Inferior parietal cortex (tissue), 1 donor: Measurements from ENCODE around the gene MMADHC.
"Not testable (repeated sequence)": the region's sequence is repeated elsewhere in the genome, so short reads cannot be mapped to it uniquely, and the experiment has no call there.

Experiments used
- DNase-seq: peaks from one replicate; pipeline ENCODE4 v3.0.0-alpha.2; 2016; ENCODE audit errors: extremely low spot score

Gene MMADHC

DNA sequence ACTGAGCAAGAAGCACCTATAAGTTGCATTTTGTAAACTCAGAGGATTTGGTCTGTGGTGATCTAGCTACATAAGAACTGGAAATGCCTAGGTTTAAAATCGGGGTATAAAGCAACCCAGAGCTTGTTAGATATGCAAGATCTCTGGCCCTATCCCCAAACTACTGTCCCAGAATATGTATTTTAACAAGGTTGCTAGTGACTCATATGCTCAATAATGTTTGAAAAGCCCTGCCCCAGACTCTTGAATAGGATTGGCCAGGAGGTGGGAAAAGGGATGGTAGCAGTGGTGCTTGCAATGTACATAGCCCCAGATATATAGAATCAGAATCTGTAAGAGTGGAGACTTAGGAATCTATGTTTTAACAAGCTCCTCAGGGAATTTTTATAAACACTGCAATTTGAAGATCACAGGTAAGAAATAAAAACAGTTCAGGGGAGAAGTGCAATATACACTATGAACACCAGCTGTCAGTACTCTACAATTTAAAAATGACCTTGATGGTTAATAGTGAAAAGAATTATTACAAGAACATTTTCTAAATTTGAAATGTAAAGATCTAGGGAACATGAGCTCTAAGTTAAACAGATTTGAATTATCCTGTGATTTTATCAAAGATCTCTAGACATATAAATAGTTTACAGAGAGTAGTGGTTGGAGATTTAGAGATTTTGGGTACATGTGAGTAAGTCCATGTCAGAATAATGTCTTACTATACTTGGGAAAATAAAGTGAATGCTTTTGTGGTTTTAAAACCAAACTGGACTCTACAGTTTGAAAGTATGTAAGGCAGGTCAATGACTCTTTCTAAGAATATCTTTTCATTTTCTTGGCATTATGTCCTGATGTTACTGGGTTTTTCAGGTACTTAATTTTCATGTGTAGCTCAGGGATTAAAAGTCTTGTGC lies 7.7 kb upstream of the MMADHC start:
- DNase-seq: no peak

GRCh38 chr2:149594411-149594810 lies 6.8 kb upstream of the MMADHC start:
- no peak for DNase-seq

- DNase-seq: peak; percentile 28
Measured at GRCh38 chr2:149587950-149588487, 444 bp upstream of the MMADHC start.

DNA sequence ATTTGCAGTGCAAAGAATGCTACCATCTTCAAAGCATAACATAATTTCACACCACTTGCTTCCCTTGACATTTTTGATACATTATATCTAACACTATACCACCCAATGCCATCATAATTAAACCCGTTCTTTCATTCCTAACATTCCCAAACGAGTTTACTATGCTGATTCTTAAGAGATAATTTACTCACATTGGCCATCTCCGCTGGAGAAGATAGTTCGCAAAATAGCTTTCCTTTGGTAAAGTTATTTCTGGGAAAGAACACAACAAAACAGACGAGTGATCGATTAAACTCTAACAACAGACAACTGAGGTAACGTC lies 716 bp downstream of the MMADHC start:
- peak; percentile 34 for DNase-seq

DNA sequence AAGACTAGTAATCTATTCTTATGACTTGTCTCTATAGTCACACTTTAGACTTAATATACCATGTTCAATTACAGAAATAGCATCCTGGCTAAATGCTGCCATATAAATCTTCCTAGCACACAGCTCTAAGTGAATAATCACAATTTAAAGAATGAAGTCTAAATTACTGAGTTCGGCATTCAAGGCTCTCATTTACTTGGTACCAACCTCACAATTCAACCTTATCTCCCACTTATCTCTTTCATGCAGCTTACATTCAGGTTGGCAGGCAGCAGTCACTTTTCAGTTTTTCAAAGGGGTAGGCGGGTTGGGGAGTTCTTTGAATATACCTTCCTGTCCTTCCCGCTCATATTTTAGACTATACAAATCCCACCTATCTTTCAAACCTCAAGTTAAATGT lies 1.5 kb downstream of the MMADHC start:
- no peak for DNase-seq

DNA sequence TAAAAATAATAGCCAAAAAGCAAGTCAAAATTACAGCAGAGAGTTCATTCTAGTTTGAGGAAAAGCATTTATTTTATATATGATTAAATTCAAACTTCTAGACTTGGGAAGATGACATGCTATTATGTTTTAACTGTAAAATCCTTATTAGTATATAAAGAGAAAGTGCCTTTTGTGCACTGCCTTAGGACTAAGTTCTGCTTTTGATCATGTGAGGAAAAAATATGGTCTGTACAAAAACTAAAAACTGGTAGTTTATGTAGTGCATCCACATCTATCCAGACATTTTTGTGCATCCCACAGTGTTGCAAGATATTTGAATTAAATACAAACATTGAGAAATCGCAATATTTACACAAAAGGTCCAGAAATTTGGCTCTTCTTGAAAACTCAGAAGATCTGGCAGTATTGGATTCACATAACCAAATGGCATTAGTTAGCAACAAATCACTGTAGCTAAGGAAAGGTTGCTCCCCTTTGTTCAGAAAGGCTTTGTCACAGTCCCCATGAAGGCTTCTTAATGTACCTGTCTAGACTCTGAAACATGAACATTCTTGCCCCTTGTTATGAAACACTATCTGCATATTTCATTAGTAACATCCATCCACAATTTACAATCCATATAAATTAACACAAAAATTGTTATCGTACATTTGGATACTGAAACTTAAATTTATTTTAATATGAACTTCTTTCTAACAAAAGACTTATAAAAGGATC lies 2.2 kb downstream of the MMADHC start:
- no peak for DNase-seq

DNA sequence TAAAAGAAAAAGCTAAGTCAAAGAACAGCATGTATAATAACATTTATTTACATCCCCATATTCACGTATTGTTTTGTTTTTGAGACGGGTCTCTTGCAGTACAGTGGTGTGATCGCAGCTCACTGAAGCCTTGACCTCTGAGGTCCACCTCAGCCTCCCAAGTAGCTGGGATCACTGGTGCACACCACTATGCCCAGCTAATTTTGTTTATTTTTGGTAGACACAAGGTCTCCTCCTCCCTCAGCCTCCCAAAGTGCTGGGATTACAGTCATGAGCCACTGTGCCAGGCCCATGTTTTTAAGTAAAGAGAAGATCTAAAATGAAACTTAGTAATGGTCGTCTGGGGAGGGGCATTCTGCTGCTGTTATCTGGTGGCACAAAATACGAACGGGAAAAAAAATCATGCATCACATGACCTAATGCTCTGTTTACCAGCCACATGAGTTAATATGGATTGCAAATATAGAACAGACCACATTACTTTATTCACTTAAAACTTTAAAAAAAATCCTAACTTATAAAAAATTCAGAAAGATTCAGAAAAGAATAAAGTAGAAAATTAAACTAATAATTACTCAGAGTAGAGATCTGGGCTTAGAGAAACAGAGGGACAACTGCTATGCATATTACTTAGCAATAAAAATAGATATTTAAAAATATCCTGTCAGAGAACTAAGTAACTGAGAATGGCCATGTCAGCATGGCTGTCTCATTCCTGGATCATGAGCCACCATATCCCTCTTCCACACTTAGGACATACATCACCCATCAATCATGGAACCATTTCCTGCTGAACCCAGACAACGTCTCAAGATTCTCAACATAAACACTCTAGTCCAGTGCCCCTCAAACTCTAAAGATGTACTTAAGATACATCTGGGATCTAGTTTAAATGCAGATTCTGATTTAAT lies 7.3 kb downstream of the MMADHC start:
- no peak for DNase-seq

DNA sequence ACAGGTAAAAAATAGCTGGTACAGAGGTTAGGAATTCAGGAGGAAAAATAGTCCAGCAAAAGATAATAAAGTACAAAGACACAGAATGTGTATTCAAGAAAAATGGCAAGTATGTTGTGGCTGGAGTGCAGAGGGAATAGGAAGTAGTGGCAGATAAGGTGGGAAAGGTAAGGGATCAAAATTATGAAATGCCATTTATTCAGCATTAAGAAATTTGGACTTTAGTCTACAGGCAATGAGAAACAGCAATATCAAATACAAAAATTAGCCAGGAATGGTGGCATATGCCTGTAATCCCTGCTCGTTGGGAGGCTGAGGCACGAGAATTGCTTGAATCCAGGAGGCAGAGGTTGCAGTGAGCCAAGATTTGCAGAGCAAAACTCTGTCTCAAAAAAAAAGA lies 10.3 kb downstream of the MMADHC start:
- no peak for DNase-seq

DNA sequence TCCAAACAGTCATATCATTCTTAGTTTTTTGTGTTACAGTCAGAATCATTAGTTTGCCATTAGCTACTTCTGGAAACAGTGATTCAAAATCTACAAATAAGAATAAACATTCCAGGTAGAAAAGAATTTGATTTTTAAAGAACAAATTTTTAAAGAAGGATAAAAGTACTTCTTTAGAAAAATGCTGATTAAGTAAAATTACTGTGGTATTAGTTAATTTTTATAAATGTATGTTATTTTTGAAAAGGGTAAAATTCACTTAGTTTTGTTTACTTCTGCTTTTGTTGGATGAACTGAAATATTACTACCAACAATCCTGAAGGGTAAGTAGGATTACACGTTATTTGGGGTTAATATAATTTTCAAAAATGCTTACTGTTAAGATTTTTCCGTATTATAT lies 11.8 kb downstream of the MMADHC start:
- DNase-seq: no peak

DNA sequence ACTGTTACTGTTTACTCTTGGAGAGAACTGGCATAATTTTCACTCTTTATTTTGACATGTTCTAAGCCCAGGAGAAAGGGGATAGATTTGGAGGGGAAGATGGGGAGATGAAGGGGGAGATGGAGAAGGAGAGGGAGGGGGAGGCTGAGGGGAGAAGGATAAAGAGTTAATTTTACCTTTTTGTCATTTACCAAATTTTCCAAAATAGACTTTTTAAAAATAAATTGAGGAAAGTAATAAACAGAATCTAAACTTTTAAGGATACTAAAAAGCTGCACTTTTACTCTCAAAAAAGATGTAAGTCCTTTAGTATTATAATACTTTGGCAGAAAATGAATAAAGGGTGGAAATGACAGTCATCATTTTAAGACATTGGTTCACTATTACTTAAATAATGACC lies 12.3 kb downstream of the MMADHC start:
- no peak for DNase-seq

GRCh38 chr2:149573760-149574159 lies 13.8 kb downstream of the MMADHC start:
- DNase-seq: no peak

- DNase-seq: no peak
Measured at GRCh38 chr2:149572102-149572953, 15.2 kb downstream of the MMADHC start.

DNA sequence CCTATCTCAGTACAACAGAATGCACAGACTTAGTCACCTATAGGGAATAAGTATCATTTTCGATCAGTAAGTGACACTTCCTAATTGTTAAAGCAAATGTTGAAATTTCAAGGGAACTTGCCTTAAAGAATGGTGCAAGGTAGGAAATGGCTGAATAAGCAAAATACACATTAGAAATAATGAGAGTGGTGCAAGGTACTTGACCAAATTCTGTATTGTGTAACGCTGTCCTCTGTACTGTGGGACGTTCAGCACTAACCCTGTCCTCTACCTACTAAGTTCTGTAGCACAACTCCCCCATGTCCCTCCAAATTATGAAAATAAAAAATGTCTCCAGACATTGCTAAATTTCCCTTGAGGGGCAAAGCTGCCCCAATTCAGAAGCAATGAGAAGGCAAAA lies 19.4 kb downstream of the MMADHC start:
- no peak for DNase-seq

DNA sequence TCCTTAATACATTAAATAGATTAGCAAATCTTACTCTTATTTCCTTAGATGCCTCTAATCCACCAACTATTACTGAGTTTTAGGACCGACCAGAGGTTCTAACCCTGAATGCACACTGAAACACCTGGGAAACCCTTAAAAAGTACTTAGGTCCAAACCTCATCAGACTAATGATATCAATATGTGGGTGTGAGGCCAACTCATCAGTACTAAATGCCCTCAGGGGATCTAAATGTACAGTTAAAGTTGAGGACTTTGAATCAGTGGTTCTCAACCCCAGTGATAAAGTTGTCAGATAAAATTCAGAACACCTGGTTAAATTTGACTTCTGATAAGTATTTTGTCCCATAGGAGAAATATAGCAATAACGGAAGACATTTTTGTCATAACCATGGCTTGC lies 20.9 kb downstream of the MMADHC start:
- no peak for DNase-seq

DNA sequence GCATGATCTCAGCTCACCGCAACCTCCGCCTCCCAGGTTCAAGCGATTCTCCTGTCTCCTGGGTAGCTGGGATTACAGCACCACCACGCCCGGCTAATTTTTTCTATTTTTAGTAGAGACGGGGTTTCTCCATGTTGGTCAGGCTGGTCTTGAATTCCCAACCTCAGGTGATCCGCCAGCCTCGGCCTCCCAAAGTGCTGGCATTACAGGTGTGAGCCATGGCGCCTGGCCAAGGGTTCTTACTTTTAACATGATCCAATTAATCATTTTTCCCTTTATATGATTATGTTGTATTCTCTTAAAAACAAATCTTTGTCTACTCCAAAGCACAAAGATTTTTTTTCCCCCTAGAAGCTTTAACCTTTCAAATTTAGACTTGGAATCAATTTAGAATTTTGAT lies 21.9 kb downstream of the MMADHC start:
- not testable (repeated sequence) for DNase-seq

- no peak for DNase-seq
Measured at GRCh38 chr2:149564983-149565382, 22.6 kb downstream of the MMADHC start.

DNA sequence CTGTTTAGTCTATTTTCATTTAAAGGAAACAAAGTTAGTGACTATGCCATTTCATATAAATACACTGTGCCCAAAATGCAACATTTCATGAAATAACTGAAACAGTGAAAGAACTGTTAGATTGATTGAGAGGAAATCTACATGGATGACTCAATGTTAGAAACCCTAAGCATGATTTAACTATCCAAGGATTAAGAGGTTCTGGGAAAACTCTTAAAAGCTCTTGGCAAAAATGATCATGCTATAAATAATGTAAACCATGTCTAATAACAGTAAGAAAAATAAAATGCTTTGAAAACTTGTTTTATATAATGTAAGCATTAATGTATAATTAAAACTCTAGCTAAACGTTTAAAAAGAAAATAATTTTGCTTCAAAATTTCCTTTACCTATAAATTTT lies 23.5 kb downstream of the MMADHC start:
- no peak for DNase-seq

DNA sequence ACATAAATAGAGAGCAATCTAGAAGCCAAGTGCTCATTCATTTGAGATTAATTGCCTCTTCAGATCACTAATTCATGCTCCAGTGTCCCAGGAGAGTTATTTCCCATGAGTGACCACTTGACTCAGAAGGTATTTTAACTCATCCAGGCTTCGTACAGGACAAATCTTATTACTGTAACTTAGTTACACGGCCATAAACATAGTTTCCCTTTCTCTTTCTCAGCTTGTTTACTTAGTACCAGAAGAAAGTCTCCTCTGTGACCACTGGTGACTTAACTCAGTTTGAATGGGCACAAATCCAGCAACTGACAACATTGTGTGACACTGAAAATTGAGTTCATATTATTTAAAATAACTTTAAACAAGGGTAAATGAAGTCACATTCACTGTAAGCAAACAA lies 25.3 kb downstream of the MMADHC start:
- DNase-seq: no peak

DNA sequence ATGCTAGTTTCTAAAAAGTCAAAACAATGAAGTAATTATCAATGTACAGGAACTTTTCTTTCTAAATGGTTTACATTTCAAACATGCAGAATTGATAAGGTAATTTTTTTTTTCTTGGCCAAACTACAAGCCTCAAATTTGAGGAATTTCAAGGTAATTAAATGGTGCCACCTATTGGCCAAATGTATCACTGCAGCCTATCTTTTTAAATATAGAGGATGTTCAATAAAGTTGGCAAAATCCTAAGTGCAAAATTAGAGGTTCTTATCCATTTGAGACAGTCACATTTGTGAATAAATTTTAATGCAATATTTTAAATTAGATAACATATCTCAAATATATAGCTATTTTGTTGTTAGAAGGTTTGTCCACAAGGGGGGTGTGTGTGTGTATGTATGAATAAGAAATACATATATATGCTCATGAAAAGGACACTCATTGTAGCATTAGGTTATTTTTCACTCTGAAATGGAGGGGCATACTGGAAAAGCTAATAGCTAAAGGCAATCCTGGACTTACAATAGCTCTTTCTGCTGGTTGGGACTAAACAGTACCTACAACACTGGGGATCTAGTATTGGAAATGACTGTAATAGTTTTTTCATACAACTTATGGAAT lies 26.2 kb downstream of the MMADHC start:
- DNase-seq: peak; percentile 86

DNA sequence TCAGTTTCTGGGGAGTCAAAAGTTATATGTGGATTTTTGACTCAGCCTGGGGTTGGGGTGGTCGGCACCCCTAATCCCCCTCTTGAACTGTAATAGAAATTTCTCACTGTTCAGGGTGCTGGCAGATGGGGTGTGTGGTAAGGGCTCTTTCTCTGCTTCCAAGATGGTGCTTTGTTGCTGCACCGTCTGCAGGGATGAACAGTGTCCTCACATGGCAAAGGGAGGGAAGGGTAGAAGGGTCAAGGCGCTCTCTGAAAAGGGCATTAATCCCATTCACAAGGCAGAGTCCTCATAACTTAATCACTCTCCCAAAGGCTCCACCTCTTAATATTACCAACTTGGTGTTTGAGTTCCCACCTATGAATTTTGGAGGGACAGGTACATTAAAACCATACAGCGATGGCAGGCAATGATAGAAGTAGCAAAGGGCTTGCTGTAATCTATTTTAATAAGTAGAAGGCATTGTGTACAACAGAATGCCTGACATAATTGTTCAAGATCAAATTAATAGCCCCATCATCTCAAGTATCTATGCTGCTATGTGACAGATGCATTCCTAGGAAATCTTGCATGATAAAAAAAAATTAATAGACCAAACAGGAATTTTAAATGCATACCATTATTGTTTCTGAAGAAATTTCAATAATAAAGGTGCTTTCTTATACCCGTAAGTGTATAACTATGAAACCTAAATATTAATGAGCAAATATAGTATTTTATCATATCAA lies 28.1 kb downstream of the MMADHC start:
- DNase-seq: no peak
